ELR (cell line): Measurements from ENCODE around the gene CPXM1.

Experiments used
- DNase-seq: peaks from one replicate; pipeline ENCODE4 v3.0.0-alpha.2; 2015; ENCODE audit warnings: low read depth

Gene CPXM1

GRCh38 chr20:2763186-2763585 lies 37.2 kb downstream of the CPXM1 start:
- DNase-seq: no peak

DNA sequence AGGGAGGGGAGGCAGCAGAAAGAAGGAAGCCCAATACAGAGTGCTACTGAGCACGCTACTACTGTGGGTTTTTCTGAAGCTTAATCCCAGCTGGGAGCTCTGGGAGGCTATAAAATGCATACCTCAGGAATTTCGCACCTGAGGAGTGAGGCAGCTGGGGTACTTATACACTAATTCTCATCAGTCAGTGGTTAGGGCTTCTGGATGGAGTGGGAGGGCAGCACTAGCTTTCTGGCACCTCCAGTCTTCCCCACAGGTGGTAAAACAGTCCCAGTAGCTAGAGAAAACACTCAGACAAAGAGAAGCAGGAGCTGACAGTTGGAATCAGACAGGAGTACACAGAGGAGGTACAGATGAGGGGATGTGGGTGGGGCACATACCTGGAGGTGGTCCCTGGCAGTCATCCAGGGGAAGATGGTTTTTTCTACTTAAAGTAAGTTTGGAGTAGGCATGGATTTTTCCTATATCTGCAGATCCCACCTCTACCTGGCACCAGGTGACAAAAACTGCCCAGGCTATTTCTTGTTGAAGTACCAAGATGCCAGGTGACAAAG lies 37.8 kb downstream of the CPXM1 start:
- DNase-seq: no peak

- DNase-seq: no peak
Measured at GRCh38 chr20:2761885-2762284, 38.5 kb downstream of the CPXM1 start.

DNA sequence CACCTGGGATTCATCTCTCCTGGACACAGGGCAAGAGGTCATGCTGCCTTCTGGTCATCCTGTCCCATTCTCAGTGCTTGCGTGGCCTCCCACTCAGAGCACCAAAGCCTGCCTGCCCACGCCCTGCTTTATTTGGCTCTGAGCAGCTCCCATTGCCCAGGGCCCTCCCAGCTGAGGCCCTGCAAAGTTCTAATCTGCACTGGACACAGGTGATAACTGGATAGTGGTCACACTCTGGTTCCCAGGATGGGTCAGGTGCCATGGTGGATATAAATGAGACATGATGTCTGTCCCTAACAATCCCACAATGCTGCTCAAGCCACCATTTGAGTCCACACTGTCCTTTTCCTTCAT lies 39.5 kb downstream of the CPXM1 start:
- DNase-seq: no peak

GRCh38 chr20:2760297-2760951 lies 40.0 kb downstream of the CPXM1 start:
- DNase-seq: no peak

GRCh38 chr20:2759603-2760296 lies 40.7 kb downstream of the CPXM1 start:
- no peak for DNase-seq

GRCh38 chr20:2759143-2759542 lies 41.3 kb downstream of the CPXM1 start:
- DNase-seq: no peak

GRCh38 chr20:2757969-2758368 lies 42.5 kb downstream of the CPXM1 start:
- no peak for DNase-seq

DNA sequence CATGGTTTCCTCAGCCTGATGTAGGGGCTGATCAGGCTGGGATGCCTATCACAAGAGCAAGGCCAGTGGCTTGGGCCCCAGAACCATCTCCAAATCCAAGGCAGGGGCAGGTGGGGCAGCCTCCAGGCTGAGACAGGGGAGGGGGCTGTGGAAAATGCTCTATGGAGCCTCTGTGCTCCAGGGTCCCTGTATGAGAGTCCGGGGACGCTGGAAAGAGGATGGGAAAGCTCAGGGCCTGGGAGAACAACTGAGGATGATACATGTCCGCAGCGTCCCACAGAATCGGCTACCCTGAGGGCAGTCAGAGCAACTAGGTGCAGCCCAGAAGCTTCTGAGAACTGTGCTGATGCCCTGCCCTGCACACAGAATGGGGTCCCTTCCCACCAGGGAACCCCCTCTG lies 43.4 kb downstream of the CPXM1 start:
- no peak for DNase-seq

GRCh38 chr20:2756056-2756611 lies 44.3 kb downstream of the CPXM1 start:
- DNase-seq: peak; percentile 67

GRCh38 chr20:2755451-2756055 lies 44.9 kb downstream of the CPXM1 start:
- DNase-seq: no peak

DNA sequence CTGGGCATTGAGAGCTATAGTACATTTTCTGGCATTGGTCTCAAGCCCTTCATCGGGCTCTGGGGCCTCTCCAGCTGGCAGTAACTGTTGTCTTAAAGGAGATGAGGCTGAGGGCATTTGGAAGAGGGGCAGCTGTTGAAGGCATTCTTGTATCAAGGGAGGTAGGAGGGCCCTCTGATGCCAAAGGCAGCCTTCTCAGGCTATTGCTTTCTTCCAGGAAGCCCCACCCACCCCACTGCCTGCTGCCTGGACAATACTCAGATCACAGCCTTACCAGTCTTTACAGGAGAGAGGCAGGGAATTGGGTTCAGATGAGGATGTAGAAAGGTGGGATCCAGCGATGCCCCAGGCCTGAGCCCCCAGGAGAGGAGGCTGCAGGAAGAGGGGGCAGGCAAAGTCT lies 46.0 kb downstream of the CPXM1 start:
- no peak for DNase-seq

DNA sequence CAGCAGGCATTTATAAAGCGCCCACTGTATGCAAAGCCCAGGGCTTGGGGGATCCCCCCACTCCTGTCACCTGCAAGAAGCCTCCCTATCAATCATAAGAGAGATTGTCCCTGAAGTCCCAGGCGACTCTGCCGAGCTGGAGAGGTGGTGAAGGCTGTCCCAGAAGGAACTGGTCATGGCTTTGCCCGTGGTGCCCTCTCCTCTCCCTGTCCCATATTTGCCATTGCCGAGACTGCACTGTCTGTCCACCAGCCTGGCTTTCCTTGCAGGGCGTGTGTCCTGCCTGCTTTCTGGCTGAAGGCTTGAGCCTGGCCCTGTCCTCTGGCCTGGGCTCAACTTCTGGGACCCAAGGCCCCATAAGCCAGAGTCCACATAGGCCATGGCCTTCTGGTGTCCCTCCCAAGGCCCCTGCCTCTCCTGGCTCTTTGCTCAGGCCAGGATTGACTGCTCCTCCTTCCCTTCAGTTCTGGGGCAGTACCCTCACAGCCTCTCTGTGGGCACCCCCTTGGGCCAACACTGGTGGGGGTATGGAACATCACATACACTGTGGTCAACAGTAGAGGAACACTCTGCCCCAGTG lies 46.9 kb downstream of the CPXM1 start:
- no peak for DNase-seq

DNA sequence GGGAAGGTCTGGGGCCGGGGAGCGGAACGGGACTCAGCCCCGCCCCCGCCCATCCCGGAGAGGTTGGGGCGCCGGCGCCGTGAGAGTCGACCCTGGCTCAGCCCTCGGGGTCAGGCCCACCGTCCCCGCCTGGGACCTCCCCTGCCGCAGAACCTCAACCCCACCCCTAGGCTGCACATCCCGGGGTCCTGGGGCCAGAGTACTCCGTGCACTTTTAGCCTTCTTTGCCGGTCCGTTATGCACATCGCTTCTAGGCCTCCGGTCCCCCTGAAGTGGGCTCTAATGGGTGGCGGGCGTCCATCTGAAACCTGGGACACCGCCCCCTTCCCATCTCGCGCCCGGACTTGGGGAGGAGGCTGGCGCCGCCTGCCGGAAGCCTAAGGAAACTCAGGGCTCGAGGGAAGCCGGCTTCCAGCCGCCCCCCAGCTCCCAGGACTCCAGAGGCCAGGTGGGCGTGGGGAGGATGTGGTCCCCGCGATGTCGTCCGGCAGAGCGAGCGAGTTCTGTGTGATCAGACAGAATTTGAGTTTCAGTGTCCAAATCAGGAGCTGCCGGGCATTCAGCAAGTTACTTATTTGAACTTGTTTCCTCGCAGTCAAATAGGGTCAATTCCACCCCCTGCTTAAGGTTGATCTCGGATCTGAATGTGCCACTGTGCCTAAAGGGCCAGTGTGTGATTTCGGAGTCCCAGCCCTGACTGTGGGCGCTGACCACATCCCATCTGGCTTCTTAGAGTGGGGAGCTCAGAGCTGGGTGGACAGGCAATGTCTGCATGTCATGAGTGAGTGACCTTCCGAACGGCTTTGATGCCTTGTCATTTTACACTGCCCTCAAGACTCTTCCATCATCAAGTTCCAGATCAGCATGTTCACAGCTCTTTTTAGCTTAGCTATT lies 47.6 kb downstream of the CPXM1 start:
- peak; percentile 62 for DNase-seq

DNA sequence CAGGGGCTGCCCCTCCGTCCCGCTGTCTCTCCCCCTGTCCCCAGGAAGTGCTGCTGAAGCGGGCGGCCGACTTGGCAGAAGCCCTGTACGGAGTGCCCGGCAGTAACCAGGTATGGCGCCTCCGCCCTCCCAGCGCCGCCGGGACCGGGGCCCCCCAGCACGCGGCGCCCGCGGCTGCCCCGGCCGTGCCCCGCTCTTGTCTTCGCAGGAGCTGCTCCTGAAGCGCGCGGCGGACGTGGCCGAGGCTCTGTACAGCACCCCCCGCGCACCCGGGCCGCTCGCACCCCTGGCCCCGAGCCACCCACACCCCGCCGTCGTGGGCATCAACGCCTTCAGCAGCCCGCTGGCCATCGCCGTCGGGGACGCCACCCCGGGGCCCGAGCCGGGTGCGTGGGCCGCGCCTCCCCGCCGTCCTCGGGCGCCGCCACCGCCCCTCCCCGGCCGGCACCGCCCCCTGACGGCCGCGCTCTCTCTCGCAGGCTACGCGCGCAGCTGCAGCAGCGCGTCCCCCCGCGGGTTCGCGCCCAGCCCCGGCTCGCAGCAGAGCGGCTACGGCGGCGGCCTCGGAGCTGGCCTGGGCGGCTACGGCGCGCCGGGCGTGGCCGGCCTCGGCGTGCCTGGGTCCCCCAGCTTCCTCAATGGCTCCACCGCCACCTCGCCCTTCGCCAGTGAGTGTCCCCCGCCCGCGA lies 48.4 kb downstream of the CPXM1 start:
- DNase-seq: peak; percentile 28

DNA sequence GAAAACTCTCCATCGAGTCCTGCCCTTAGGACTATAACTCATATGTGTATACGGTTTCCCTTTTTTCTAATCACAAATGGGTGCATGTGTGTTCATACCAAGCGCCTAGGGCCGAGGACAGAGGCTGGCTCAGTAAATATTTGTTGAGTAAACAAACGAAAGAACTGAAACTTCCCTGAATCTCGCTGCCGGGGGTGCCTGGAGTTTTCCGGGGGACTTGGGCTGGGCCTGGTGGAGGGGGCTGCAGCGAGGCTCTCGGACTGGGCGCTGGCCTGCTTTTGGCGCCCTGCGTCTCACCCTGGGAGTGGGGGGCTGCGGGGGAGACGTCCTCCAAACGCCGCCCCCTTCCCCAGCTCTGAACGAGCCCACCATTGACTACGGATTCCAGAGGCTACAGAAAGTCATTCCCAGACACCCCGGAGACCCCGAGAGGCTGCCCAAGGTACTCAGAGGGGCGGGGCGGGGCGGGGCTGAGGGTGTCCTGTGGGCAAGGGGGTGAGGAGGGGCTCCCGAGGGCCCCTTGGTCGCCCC lies 49.0 kb downstream of the CPXM1 start:
- DNase-seq: peak; percentile 23

DNA sequence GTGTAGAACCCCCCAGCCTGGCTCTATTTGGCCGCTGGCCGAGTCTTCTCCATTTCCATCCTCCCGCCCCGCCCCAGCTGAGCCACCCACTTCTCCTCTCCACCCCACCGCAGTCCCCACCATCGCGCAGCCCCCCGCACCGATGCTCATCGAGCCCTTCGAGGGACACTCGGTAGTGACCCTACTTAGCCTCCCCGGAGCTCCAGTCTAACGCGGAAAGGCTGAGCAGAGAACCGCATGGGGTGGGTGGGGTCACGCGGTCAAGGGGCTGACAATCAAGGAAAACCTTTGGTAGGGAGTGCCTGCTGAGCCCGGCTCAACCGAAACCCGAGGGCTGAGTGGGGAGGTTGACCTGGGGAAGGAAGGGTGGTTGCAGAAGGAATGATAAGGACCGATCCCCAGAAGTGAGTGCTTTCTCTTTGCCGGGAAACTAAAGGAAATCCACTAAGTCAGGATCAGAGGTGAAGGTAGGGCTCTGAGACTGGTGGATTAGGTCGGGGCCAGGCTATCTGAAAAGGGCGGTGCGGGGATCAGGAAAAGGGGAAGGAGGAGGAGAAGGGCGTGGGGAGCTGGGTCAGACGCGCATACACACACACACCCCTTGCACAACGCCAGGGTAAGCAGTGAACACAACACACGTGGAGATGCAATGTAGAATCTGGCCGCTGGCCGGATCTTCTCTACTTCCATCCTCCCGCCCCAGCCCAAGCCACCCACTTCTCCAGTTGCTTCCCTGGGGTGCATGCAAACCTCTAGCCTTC lies 49.8 kb downstream of the CPXM1 start:
- peak; percentile 56 for DNase-seq

- DNase-seq: no peak
Measured at GRCh38 chr20:2749951-2750490, 50.4 kb downstream of the CPXM1 start.

- no peak for DNase-seq
Measured at GRCh38 chr20:2749343-2749950, 51.0 kb downstream of the CPXM1 start.
